LNCAP (cell line): ENCODE results near the gene LAMB3.

Experiments
- CTCF ChIP-seq: fragments of 450-650 bp; IDR thresholded peaks from 2 replicates; pipeline ENCODE4 v1.5.1; 2017; ENCODE audit warnings: mild to moderate bottlenecking

LAMB3 gene

DNA sequence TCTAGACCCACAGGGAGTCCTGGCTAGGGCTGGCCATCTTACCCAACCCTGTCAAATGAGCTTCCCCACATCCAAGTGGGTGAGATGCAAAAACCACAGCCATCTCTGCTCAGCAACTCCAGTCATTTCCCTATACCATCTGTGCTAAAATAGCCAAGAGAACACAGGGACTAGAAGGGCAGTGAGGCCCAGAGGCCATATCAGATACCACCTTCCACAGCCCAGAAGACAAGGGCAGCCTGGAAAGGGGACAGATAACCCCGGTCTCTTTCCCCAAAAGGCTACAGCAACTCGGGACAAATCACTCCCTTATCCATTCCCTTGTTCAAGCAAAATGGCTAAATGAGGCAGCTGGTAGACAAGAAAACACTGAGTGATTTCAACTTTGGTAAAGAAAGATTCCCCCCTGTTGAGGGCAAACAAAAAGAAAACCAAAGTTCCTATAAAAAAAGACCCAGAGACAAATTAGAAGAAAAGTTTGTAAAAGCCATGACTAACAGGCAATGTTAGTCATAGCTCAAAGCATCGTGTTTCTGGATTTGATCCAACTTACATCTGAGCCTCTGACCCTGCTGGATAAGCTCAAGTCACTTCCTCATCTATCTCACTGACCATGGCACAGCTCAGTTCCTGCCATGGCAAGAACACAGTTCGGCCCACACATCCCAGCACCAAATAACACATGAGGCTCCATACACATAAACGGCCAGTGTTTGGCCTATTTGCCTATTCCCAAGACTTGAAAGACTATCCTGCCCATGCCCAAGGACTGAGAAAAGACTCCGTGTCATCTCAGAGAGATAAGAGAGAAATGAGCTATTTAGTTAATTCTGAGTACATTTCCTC, 3.1 kb downstream of the LAMB3 start:
- TF ChIP-seq CTCF = no peak

- TF ChIP-seq CTCF = no peak
Observed at GRCh38 chr1:209648346-209648745, 3.9 kb downstream of the LAMB3 start.

GRCh38 chr1:209647156-209647555, 5.1 kb downstream of the LAMB3 start:
- no peak for TF ChIP-seq CTCF

DNA sequence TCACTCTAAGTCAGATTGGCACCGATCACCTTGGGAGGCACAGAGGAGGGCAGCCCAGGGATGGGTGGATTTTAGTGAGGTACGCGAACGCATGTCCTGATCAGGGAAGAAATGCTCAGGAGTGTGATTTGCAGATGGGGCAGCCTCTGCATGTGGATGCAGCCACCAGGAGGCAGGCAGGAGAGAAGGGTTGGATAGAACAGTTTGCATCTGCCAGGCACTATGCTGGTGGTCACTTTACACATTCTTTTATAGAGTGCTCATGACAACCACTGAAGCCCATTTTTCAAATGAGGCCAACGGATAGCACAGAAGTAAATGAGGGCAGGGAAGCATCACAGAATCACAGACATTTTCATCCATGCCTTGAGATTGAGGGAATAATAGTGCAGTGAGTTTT, 5.7 kb downstream of the LAMB3 start:
- TF ChIP-seq CTCF = no peak

- no peak for TF ChIP-seq CTCF
Observed at GRCh38 chr1:209645574-209646452, 6.4 kb downstream of the LAMB3 start.

GRCh38 chr1:209643285-209644020, 8.8 kb downstream of the LAMB3 start:
- no peak for TF ChIP-seq CTCF

DNA sequence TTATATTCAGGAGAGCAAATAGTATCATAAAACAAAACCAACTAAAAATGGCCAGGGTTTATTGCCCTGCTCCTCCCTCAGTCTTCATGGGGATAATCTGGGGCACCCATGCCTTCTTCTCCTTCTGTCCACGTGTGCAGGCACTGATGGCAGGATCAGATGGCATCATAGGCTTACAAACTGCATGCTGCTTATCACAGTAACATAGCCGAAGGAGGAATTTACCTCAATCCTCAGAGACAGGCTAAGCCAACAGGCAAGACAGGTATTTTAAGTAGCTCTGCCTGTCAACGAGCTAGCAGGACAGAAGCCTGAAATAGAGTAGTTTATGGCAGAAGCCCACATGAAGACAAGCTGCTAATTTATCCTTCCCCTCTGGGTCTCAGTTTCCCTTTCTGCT, 9.4 kb downstream of the LAMB3 start:
- no peak for TF ChIP-seq CTCF
